ENCODE results near the gene PUS10.

PUS10 gene

GRCh38 chr2:60972889-60973656, 45.0 kb downstream of the PUS10 start:
- no peak for DNase-seq (ENCODE audit: low read depth in 3 of 3)

GRCh38 chr2:60966507-60967405, 51.3 kb downstream of the PUS10 start:
- DNase-seq (ENCODE audit: low read depth in 3 of 3), result no peak

- DNase-seq (ENCODE audit: low read depth in 3 of 3), result no peak
Observed at GRCh38 chr2:60965499-60965785, 52.6 kb downstream of the PUS10 start.

DNA sequence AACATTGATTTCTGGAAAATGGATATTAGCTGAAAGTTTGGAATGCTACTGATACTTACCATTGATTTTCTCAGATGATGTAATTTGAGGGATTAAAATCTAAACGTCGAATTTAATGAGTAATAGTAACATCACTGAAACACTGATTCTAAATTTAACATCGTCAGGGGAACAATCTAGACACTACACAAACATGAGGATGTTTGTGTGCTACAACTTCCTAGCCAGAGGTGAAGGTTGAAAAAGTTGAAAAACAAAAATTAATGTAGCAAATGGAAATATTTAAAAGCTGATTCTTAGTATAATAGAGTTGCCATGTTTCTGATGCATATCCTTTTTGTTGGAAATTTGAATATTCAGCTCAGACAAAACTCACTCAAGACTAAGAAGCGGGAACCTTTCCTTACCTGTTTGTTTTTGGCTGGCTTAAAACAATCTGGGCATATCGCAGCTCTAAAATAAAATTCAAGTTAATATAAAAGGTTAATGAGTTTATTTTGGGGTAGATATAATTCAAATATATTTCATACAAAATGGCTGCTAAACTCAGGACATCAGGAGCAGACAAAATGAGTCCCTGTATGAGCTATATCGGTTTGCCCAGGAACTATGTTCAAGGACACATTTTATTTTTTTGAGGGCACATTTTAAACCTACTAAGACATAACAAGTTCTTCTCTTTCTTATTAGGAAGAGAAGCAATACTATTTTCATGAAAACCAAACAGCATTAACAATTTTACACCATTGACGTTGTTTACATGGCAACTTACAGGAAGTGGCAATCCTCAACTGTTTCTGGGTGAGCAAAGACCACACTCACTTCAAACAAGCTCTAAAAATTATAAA, 53.2 kb downstream of the PUS10 start:
- DNase-seq (ENCODE audit: low read depth in 3 of 3), result no peak

- DNase-seq (ENCODE audit: low read depth in 3 of 3), result no peak
Observed at GRCh38 chr2:60963190-60963589, 54.9 kb downstream of the PUS10 start.

DNA sequence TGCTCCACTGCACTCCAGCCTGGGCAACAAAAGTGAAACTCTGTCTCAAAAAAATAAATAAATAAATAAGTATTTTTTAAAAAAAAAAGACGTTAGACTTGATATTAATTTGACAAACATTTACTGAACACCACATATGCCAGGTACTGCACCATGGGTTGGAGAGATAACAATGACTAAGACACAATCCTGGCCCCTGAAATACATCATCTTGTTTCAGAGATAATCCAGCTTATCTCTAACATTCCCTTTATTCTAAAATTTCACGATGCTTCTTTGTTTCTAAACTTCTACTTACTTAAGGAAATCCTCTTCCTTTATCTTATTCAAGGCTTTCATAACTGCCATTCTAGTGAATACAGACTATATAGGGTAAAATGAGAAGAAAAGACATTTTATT, 55.5 kb downstream of the PUS10 start:
- no peak for DNase-seq (ENCODE audit: low read depth in 3 of 3)

DNA sequence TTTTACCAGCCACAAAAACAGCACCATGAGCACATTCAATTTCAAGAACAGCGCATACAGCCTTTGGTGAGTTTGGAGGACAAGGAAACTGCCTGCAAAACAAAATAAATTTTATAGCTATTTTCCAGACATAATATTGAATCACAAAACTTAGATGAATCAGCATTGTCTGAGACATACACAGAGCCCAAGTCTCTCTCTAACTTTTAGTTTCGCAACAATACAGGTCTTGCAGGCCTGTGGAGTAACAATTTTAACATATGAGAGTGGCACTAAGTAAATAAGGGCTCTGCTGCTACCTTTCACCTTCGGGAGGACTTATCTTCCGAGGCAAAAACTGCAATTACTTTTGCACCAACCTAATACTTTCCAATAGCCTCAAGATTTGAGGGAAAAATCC, 56.6 kb downstream of the PUS10 start:
- no peak for DNase-seq (ENCODE audit: low read depth in 3 of 3)

DNA sequence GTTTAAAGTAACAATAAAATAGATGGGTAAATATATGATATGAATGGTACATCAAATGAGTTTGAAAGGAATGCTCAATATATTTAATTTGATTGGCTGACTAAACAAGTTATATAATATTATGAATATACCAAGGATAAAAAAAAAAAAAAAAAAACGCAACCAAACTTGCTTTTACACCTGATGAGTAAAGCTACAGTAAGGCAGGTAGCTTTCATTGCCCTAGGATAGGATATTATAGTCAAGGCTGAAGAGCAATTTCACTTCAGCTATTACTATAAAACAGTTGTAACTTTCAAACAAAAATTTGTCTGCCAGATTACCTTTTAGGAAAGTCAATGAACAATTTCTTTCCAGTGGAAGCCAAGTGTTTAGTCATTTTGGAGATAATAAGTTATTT, 57.3 kb downstream of the PUS10 start:
- no peak for DNase-seq (ENCODE audit: low read depth in 3 of 3)

DNA sequence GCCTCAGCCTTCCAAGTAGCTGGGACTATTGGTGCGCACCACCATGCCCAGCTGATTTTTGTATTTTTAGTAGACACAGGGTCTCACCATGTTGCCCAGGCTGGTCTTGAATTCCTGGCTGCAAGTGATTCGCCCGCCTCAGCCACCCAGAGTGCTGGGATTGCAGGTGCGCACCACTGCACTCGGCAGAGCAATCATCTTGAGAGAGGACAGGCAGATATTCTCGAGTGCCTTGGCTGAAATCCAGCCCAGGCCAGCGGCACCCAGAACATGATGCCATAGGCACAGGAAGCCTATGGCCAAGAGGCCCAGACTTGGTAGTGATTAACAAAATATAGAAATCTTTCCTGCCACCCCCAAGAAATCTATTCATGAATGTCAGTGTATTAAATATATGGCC, 58.6 kb downstream of the PUS10 start:
- DNase-seq (ENCODE audit: low read depth in 3 of 3), result no peak

GRCh38 chr2:60958800-60959199, 59.3 kb downstream of the PUS10 start:
- no peak for DNase-seq (ENCODE audit: low read depth in 3 of 3)

- no peak for DNase-seq (ENCODE audit: low read depth in 3 of 3)
Observed at GRCh38 chr2:60958361-60958760, 59.7 kb downstream of the PUS10 start.

GRCh38 chr2:60957643-60958042, 60.4 kb downstream of the PUS10 start:
- DNase-seq (ENCODE audit: low read depth in 3 of 3), result no peak

DNA sequence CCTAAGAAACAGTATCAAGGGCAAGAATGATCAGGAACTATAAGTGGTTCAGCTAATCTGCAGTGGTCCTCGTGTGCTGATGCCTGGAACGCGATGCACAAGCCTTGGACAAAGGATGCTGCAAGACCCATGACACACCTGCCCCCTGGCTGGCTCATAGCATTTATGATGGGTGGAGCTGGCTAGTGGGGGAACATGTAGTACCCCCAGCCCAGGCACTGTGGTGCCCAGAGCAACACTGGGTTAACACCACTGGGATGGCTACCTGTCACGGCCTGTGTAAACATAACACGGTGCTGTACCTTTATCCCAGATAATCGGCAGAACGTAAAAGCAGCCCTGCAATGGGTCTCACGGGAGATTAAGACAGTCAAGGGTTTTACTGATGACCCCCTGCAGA, 60.8 kb downstream of the PUS10 start:
- DNase-seq (ENCODE audit: low read depth in 3 of 3), result no peak

- no peak for DNase-seq (ENCODE audit: low read depth in 3 of 3)
Observed at GRCh38 chr2:60954139-60954538, 63.9 kb downstream of the PUS10 start.

DNA sequence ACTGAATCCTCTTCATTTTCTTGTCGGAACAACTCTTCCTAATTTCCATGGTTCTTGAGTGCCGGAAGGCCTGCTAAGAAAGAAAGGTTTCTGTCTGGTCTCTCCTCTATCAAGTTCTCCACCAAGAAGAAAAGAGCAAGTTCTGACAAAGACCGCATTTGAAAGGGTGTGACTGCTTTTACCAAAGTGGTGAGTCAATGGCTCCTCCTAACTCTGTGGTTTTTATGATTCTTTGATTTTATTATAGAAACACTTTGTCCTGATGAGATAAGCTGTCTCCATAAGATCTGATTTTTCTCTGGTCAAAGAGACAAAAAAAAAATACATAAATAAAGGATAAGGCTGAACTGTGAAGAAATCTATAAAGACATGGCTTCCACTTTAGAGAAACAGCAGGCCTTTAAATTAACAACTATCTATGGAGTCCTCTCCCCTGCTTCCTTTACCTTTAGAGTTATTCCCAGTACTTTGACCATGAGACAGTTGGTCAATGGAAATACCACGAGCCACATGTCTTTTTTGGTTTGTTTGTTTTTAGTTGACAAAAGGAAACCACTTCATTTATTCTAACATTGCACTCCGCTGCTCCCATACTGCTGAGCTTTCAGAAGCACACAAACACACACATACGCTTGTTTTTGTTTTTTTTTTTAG, 69.0 kb downstream of the PUS10 start:
- DNase-seq (ENCODE audit: low read depth in 3 of 3), result no peak

DNA sequence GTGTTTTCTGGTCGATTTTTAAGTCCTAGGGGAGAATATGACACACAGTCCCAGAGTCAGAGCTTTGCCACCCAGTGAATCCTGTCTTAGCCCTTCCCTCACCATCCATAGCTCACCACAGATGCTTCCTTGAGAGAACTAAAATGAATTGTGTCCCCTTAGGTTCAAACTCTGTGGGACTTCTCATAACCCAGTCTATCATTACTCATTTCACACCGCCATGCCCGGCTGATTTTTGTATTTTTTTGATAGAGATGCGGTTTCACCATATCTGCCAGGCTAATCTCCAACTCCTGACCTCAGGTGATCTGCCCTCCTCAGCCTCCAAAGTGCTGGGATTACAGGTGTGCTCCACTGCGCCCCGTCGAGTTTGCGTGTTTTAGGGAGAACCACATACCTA, 69.9 kb downstream of the PUS10 start:
- no peak for DNase-seq (ENCODE audit: low read depth in 3 of 3)

DNA sequence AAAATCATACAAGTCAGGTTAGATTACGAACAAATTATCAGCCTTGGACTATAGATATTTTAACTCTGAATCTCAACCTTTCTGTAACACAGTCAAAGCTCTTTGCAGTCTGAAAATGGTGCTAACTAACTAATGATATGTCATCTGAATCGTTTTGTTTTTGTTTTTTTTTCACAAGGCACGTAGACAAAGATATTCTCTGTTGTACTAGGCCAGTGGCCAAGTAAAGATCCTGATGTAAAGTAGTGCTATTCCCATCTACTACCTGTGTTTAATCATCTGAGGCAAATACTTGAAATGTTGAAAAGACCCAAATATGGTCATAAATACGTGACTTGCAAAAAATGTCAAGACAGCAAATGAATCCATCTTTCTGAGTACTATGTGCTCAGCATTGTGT, 71.0 kb downstream of the PUS10 start:
- no peak for DNase-seq (ENCODE audit: low read depth in 3 of 3)

GRCh38 chr2:60945341-60945740, 72.7 kb downstream of the PUS10 start:
- no peak for DNase-seq (ENCODE audit: low read depth in 3 of 3)

- no peak for DNase-seq (ENCODE audit: low read depth in 3 of 3)
Observed at GRCh38 chr2:60939622-60940021, 78.4 kb downstream of the PUS10 start.

- DNase-seq (ENCODE audit: low read depth in 3 of 3), result no peak
Observed at GRCh38 chr2:60938301-60938700, 79.8 kb downstream of the PUS10 start.

DNA sequence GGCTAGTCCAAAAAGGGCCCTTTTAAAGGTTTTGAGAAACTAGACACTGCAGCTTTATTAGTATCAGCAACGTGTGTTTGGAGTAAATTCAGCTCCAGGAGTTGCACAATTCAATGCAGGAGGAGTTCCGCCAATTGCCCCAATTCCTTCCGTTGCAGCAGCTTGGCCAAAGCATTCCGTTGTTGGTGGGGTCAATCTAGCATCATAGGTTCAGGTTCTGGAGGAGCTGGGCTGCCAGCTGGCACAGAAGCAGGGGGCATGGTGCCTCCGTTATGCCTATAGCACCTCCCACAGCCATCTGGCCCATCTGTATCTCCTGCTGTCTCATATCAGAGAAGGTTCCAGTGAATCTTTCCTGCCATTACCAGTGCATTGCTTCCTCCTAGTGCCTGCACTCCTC, 81.3 kb downstream of the PUS10 start:
- DNase-seq (ENCODE audit: low read depth in 3 of 3), result no peak

DNA sequence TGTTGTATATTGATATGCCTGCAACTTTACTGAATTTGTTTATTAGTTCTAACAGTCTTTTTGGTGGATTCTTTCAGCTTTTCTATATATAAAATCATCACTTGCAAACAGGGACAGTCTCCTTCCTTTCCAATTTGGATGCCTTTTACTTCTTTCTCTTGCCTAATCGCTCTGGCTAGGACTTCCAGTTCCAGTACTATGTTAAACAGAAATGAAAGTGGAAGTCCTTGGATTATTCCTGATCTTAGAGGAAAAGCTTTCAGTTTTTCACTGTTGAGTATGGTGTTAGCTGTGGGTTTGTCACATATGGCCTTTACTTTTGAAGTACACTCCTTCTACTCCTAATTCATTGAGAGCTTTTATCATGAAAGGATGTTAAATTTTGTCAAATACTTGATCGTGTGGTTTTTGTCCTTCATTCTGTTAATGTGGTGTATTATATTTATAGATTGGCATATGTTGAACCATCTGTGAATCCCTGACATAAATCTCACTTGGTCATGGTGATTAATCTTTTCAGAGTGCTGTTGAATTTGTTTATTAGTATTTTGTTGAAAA, 83.8 kb downstream of the PUS10 start:
- no peak for DNase-seq (ENCODE audit: low read depth in 3 of 3)

Data from stimulated activated CD4-positive, alpha-beta T cell treated with anti-CD3 and anti-CD28 coated beads, TNF-alpha, amount 100 ng/mL, for 4 hours (primary cell).